ENCODE results near the gene PPP1R9B. TPM values are rescaled to one million over a fixed set of nuclear protein-coding genes. Genes with fewer than 3 reads are reported as not detected.
A peak's percentile ranks its signal among the peaks of the same experiment; 100 is the strongest.

Gene PPP1R9B
- polyA plus RNA-seq, 1 donor (not counting 4 experiments of a cell fraction or from before 2014, with no cell fraction given) = 16.1 TPM

- H3K9me1 ChIP-seq (ENCODE audit: control insufficient read depth, extremely low read depth, insufficient read depth, low read length) = no peaks in the 10 kb centered on the region
- no peak overlapping the region for H3K27ac ChIP-seq (ENCODE audit: control insufficient read depth, insufficient read depth, low read length)
- H3K79me2 ChIP-seq (ENCODE audit: control insufficient read depth, insufficient read depth, low read length) = no peaks in the 10 kb centered on the region
- H2AFZ ChIP-seq (ENCODE audit: control insufficient read depth, low read length) = no peak overlapping the region
- no peaks in the 10 kb centered on the region for H4K20me1 ChIP-seq (ENCODE audit: control insufficient read depth, extremely low read depth, insufficient read depth, low read length)
- DNase-seq (ENCODE audit: low read depth, low spot score) (no peak), FAIRE-seq (no peak)
- dilution Hi-C loops (cut with MboI; ENCODE audit: extremely low pct_ligation_motif_present, low sequenced_read_pairs) = no loop called here
- H3K4me2 ChIP-seq (ENCODE audit: control insufficient read depth, extremely low read depth, insufficient read depth, low read depth, low read length) = peak overlapping the region; percentile 2
- peaks cover 27% of the 10 kb centered on the region for H3K27me3 ChIP-seq (ENCODE audit: control insufficient read depth, extremely low read depth, insufficient read depth, low read length)
- H3K9me3 ChIP-seq (ENCODE audit: control insufficient read depth, low read depth, low read length) = no peaks in the 10 kb centered on the region
- no peak overlapping the region for H3K4me3 ChIP-seq (ENCODE audit: control insufficient read depth in 2 of 3, extremely low read depth in 1 of 3, insufficient read depth in 2 of 3, low read depth in 1 of 3, low read length in 3 of 3)
- TF ChIP-seq, protein P1, sequence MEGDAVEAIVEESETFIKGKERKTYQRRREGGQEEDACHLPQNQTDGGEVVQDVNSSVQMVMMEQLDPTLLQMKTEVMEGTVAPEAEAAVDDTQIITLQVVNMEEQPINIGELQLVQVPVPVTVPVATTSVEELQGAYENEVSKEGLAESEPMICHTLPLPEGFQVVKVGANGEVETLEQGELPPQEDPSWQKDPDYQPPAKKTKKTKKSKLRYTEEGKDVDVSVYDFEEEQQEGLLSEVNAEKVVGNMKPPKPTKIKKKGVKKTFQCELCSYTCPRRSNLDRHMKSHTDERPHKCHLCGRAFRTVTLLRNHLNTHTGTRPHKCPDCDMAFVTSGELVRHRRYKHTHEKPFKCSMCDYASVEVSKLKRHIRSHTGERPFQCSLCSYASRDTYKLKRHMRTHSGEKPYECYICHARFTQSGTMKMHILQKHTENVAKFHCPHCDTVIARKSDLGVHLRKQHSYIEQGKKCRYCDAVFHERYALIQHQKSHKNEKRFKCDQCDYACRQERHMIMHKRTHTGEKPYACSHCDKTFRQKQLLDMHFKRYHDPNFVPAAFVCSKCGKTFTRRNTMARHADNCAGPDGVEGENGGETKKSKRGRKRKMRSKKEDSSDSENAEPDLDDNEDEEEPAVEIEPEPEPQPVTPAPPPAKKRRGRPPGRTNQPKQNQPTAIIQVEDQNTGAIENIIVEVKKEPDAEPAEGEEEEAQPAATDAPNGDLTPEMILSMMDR (optimal IDR thresholded peaks at IDR 0.05 in 1 of 3, IDR thresholded peaks at IDR 0.05 in 1 of 3, conservative IDR thresholded peaks at IDR 0.05 in 1 of 3; ENCODE audit: extremely low read depth in 1 of 3, insufficient read depth in 2 of 3, low read length in 3 of 3) = no peak
- peak; percentile 85 for TF ChIP-seq EZH2 (IDR thresholded peaks at IDR 0.05; ENCODE audit: low read length)
- no peak overlapping the region for H3K9ac ChIP-seq (ENCODE audit: control insufficient read depth, extremely low read depth, insufficient read depth, low read length)
- H3K4me1 ChIP-seq (ENCODE audit: control insufficient read depth, extremely low read depth, insufficient read depth, low read length) = peaks cover 14% of the 10 kb centered on the region
- peaks cover 0 to 7% of the 10 kb centered on the region in 2 experiments for H3K36me3 ChIP-seq (ENCODE audit: control insufficient read depth in 2 of 2, extremely low read depth in 1 of 2, insufficient read depth in 2 of 2, low read length in 2 of 2)
Observed at GRCh38 chr17:50128441-50129352, 21.8 kb downstream of the PPP1R9B start.

GRCh38 chr17:50127697-50128361 lies 22.6 kb downstream of the PPP1R9B start:
- Histone ChIP-seq H3K4me1 (ENCODE audit: control insufficient read depth, extremely low read depth, insufficient read depth, low read length) (peaks cover 15% of the 10 kb centered on the region), H2AFZ (ENCODE audit: control insufficient read depth, low read length) (no peak overlapping the region), H3K27ac (ENCODE audit: control insufficient read depth, insufficient read depth, low read length) (no peak overlapping the region), H3K4me3 (ENCODE audit: control insufficient read depth in 2 of 3, extremely low read depth in 1 of 3, insufficient read depth in 2 of 3, low read depth in 1 of 3, low read length in 3 of 3) (no peak overlapping the region), H3K9me1 (ENCODE audit: control insufficient read depth, extremely low read depth, insufficient read depth, low read length) (no peaks in the 10 kb centered on the region), H3K79me2 (ENCODE audit: control insufficient read depth, insufficient read depth, low read length) (no peaks in the 10 kb centered on the region), H4K20me1 (ENCODE audit: control insufficient read depth, extremely low read depth, insufficient read depth, low read length) (no peaks in the 10 kb centered on the region), H3K9ac (ENCODE audit: control insufficient read depth, extremely low read depth, insufficient read depth, low read length) (no peak overlapping the region), H3K4me2 (ENCODE audit: control insufficient read depth, extremely low read depth, insufficient read depth, low read depth, low read length) (peak overlapping the region; percentile 46), H3K9me3 (ENCODE audit: control insufficient read depth, low read depth, low read length) (no peaks in the 10 kb centered on the region), H3K36me3 (ENCODE audit: control insufficient read depth in 2 of 2, extremely low read depth in 1 of 2, insufficient read depth in 2 of 2, low read length in 2 of 2) (peaks cover 0 to 3% of the 10 kb centered on the region in 2 experiments), H3K27me3 (ENCODE audit: control insufficient read depth, extremely low read depth, insufficient read depth, low read length) (peaks cover 27% of the 10 kb centered on the region)
- FAIRE-seq (peak; percentile 59), DNase-seq (ENCODE audit: low read depth, low spot score) (no peak)
- dilution Hi-C loops (cut with MboI; ENCODE audit: extremely low pct_ligation_motif_present, low sequenced_read_pairs) = no loop called here
- TF ChIP-seq, protein P1 (optimal IDR thresholded peaks at IDR 0.05 in 1 of 3, IDR thresholded peaks at IDR 0.05 in 1 of 3, conservative IDR thresholded peaks at IDR 0.05 in 1 of 3; ENCODE audit: extremely low read depth in 1 of 3, insufficient read depth in 2 of 3, low read length in 3 of 3) = no peak
- TF ChIP-seq EZH2 (IDR thresholded peaks at IDR 0.05; ENCODE audit: low read length) = no peak
